ELR (cell line): ENCODE results near the gene DCP1A.
"Not testable (repeated sequence)": the region's sequence is repeated elsewhere in the genome, so short reads cannot be mapped to it uniquely, and the experiment has no call there.

ENCODE experiments used
- DNase-seq: peaks from one replicate; pipeline ENCODE4 v3.0.0-alpha.2; 2015; ENCODE audit warnings: low read depth

DCP1A gene

DNA sequence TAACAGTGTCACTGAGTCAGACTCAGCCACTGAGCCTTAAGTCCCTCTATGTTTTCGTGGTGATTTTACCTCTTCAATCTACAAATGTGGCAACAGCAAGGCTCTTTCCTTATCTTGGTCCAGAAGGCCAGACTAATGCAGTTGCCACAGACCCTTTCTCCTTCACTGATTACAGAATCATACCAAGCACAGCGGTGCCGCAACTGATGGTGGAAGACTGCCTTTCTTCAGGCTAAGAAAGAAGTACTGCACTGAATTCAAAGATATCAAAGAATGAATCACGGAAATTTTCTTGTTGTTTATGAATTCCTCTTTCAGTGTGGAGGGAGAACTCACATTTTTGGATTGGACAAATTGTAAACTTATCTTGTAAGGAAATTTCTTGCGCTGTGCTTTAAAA lies 18.6 kb downstream of the DCP1A start:
- DNase-seq = no peak

DNA sequence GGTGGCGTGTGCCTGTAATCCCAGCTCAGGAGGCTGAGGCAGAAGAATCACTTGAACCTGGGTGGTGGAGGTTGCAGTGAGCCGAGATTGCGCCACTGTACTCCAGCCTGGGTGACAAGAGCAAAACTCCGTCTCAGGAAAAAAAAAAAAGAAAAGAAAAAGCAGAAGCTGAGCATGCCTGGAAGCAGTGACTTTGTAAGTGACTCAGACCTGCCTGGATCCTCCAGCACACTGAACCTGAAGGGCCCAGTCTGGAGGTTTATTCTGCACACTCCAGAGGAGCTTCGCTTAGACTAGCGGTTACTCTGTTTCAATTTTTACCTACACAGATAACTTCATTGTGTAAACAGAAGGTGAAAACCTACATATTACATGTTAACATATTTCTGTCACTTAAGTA lies 19.4 kb downstream of the DCP1A start:
- peak; percentile 23 for DNase-seq

DNA sequence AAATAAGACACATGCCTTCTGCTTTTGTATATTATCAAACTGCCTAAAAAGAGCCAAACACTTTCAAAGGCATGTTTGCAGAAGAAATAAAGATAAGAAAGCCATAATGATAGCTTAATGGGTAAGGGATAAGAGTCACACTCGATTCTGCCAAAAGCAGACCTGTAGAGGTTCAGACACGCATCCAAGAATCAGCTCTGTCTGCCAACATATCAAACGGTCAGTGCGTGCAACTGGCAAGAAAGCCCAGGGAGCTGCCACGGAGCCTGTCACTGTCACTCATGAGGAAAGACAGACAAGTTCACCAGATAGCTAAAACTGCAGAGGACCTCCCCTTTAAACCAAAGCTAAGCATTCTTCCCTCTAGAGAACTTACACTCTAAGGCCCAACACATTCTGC lies 23.2 kb downstream of the DCP1A start:
- DNase-seq = no peak

DNA sequence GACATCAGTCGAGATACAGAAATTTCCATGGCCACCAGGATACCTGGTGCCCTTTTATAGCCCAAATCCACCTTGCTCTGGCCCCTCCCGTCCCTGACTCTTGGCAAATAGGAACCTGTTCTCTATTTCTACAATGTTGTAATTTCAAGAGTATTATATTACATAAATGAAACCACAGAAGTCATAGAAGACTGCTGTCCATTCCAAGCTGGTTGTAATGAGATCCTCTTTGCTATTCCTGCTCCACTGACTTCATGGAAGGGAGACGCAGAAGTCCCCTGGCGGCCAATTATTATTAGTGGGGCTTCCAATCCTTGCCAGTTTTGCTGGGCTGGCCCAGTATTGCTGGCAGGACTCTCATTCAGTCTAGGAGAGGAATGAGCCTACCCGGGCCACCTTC lies 26.6 kb downstream of the DCP1A start:
- no peak for DNase-seq

DNA sequence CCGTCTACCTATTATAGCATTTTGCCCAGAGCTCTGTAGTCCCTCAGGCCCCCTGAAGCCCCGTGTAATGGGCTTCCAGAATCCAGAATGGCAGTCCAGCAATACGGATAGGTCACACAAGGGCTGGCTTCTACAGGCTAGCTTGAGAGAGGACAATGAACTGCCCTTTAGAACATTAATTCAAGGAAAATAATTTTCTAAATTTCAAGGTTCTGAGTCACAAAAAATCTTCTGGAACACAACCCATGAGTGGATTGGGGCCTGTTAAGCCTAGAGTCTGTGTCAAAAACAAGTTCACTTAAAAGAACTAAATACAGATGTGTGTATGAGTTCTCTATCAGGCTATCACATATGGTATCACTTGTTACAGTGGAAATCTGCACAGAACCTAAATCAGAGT lies 28.8 kb downstream of the DCP1A start:
- peak; percentile 48 for DNase-seq

DNA sequence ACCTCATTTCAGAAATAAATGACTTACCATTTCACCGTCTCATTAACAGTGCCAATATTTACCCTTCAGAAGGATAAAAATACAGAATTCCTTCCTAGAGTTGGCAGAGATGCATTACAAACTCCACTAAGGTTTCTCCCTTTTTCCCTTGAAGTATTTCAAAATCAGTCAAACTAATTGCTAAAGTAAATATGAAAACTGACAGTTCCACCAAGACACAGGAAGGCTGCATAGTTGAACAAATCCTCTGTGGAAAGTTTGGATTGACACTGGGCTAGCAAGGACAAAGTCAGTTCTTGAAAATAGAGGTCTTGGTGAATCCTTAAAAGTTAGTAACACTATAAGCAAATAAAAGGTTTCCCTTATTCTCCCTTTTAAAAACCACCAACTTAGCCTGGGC lies 34.5 kb downstream of the DCP1A start:
- DNase-seq = no peak

DNA sequence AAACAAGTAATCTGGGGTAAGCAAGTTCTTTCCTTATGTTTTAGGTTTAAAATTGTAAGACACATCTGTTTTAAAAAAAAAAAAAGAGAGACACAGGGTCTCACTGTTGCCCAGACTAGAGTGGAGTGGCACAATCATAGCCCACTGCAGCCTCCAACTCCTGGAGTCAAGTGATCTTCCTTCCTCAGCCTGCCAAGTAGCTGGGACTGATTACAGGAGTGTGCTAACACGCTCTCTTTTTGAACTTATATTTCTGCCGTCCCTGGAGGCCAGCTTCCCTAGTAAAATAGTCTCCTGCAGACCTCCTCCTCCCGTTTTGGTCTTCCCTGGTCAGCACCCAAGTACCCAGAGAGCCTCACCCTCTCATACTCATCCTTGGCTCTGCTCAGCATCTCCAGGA lies 35.5 kb downstream of the DCP1A start:
- no peak for DNase-seq

DNA sequence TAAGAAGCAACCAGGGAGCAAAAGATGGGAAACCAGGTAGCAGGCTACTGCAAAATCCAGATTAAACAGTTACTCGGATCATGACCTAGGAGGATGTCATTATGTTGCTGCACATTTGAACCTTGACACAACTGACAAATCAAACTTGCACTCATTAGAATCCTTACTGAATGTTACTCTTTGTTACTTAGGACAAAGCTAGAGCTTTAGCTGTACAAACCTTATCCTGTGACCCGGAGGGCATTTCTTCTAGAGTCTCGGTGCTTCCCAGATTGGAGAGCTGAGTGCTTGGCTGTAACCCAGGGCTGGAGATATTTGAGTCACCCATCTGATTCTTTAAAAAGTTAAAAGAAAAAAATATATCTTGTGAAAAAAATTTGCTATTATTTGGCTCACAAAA lies 43.4 kb downstream of the DCP1A start:
- DNase-seq = no peak

DNA sequence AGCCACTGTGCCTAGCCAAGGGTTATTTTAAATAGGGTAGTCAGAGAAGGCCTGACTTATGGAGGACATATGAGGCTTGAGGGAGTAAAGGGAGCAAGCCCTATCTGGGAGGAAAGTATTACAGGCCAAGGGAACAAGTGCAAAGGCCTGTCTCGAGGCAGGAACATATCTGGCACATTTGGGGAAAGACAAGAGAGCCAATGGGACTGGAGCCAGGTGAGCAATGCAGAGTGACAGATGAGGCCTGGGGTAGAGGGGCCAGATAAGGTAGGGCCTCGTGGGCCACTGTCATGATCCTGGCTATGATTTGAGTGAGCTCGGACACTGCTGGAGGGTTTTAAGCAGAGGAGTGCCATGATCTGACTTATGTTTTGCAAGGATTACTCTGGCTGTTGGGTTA lies 43.8 kb downstream of the DCP1A start:
- no peak for DNase-seq

DNA sequence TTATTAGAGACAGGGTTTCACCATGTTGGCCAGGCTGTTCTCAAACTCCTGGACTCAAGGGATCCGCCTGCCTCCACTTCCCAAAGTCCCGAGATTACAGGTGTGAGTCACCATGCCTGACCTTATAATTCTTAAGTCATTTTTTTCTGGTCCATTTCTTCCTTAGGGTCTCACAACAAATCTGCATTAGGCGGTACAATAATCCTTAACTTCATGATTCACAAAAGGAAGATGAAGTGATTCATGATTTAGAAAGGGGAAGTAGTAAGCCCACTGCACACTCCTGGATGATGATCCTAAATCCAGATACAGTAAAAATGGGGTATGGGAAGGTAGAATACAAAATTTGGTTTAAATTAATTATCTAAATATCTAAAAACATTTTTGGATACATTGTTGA lies 46.5 kb downstream of the DCP1A start:
- DNase-seq = peak; percentile 21

DNA sequence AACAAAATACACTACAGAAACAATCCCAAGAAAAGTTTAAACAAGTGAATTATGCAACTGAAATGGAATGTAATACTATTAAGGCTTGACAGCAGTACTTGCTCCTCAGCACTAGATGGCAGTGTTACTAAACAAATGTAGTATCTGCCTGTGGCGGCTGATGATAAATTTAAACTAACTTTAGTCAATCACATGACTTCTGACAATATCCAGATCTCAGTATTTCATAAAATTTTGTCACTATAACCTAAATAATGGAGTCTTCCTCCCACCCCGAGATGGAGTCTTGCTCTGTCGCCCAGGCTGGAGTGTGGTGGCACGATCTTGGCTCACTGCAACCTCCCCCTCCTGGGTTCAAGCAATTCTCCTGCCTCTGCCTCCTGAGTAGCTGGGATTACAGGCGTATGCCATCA lies 47.7 kb downstream of the DCP1A start:
- DNase-seq = peak; percentile 76

DNA sequence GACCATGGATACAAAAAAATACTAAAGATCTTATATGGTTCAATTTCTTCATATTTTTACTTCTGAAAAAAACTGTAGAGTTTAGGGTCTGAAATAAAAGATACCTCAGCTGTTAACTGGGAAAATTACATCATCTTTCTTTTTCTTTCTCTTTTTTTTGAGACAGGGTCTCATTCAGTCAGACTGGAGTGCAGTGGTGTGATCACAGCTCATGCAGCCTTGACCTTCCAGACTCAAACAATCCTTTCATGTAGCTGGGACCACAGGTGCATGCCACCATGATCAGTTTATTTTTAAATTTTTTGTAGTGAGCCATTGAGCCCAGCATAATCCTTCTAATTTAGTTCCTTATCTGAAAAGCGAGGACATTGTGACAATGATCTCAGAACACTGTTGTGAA lies 51.9 kb downstream of the DCP1A start:
- DNase-seq = no peak

DNA sequence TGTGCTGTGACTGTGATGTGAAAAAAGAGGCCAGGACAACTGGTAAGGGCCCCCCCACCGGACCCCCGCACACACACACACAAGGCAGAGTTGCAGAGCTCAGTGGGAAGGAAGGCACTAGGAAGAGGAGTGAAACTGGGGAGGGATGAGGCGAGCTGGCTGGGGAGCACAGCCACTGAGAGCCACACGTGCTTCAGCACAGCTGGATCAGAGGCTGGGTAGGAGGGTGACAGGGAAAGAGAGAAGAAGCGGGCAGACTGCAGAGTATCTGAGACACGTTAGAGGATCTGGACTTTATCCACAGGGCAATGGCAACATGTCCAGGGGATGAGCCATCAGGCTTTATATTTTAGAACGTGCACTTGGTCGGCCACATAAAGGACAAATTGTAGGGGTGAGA lies 53.5 kb downstream of the DCP1A start:
- no peak for DNase-seq

DNA sequence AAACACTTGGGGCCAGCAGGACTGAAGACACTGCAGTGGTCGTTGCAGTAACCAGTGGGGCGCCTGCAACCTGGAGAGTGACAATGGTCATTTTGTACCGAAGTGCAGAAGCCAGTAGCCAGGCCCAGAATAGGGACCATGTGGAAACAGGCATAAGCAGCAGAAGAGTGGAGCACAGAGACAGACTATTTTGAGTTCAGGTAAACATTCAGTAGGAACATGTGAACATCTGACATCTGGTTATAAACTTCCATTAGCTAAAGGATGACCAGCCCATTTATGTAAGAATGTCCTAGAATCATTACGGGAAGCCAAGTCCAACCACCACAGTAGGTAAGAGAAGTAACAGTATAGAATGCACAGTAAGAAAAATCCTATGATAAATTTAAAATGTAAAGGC lies 59.1 kb downstream of the DCP1A start:
- DNase-seq = no peak

DNA sequence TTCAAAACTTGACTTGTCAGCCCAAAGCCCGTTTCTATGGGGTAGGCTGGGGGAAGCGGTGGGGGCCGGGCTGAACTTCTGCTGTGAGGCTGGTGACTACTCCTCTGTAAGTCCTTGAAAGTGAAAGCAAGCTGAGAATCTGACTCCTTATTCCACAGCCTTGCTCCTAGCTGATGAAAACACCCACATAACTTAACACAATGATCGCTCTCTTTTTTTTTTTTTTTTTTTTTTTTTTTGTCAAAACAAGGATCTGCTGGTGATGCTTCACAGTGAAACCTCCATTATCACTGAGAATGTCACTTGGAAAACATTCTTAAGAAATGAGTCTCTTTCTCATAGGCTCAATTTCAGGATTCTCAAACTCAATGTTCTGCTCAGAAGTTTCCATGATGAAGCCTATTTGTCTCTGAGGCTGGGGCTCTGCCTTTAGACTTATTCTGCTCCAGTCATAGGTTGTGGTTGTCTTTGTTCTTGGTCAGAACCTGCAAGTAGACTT lies 60.2 kb downstream of the DCP1A start:
- no peak for DNase-seq

DNA sequence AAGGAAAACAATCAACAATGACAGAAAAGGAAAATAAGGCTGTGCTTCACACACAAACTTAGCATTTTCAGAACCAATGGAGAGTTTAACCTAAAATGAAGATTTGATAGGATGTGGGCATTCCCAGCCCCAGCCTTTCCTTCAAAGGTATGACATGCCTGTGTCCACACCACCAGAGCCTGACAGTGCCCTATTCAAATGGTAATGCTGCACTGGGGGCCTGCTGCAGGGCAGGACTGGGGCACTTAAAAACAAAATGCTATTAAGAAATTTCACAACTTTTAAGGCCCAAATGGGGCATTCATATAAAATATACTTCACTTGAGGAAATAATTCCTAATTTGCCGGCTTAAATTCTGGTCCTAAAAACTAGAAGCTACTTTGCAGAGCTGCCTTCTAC lies 60.6 kb downstream of the DCP1A start:
- no peak for DNase-seq

DNA sequence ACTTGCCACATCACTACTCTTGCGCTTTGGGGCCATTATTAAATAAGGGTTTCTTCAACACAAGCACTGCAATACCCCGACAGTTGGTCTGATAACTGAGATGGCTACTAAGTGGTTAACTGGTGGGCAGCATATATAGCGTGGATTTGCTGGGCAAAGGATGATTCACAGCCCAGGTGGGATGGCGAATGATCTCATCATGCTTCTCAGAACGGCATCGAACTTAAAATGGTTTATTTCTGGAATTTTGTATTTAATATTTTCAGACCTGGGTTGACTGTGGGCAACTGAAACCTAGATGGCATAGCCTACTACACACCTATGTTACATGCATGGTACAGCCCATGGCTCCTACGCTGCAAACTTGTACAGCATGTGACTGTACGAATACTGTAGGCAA lies 64.8 kb downstream of the DCP1A start:
- DNase-seq = no peak

DNA sequence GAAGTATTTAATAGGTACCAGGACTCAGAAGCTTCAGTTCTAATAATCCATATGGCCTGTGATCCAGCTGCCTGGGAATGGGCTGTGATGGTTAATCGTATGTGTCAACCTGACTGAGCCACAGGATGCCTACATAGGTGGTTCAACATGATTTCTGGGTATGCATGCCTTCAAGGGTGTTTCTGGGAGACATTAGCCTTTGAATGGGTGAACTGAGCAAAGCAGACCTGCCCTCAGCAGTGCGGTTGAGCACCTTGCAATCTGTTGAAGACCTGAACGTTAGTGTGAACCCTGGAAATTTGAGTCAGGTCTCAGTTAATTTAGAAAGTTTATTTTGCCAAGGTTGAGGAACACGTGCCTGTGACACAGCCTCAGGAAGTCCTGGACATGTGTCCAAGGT lies 68.7 kb downstream of the DCP1A start:
- DNase-seq = no peak

DNA sequence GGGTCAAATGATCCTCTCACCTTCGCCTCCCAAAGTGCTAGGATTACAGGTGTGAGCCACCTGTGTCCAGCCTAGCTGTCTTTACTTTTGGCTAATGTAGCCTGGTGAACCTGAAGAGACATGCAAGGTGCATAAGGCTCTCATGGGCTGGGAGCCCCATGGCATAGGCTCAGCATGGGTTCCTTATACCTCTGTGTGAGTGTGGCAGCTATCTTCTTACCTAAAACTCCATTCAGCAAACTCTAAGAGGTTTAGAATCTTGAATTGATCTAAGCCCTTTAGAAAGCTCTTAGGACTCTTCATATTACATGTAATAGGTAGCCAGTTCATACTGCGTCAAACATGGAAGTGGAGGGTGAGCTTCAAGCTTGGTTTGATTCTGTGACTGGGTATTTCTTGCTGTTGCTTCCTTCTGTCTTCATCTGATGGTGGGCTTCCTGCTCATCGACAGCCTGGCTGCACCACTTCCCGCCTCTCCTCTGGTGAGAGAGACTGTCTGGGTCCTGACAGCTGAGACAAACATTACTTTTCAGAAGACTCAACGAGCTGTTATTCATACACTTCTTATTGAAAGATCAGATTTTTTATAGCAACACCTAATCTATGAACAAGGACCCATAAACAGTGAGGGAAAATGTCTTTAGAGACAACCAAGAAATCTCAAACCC lies 72.3 kb downstream of the DCP1A start:
- no peak for DNase-seq

DNA sequence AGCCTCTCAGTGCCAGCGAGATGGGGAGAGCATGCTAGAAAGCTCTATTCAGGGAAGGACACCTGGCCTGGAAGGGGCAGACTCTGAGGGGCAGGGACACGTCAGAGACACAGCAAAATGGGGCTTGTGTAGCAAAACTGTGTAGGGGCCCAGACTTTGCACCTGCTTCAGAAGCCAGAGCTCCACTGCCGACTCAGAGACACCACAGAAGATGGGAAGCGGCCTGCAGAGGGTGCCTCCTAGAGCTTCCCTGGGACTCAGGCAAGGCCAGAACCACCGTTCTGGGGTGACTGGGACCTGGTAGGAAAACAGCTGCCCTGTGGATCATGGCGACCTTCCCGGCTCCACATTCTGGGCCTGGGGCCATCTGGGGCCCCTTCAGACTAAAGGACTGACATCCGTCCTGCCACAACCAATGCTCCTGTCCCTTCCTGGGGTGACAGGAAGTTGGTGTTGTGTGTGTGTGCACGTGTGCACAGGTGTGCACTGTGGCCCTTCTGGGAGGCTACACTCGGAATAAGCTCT lies 74.1 kb downstream of the DCP1A start:
- no peak for DNase-seq

DNA sequence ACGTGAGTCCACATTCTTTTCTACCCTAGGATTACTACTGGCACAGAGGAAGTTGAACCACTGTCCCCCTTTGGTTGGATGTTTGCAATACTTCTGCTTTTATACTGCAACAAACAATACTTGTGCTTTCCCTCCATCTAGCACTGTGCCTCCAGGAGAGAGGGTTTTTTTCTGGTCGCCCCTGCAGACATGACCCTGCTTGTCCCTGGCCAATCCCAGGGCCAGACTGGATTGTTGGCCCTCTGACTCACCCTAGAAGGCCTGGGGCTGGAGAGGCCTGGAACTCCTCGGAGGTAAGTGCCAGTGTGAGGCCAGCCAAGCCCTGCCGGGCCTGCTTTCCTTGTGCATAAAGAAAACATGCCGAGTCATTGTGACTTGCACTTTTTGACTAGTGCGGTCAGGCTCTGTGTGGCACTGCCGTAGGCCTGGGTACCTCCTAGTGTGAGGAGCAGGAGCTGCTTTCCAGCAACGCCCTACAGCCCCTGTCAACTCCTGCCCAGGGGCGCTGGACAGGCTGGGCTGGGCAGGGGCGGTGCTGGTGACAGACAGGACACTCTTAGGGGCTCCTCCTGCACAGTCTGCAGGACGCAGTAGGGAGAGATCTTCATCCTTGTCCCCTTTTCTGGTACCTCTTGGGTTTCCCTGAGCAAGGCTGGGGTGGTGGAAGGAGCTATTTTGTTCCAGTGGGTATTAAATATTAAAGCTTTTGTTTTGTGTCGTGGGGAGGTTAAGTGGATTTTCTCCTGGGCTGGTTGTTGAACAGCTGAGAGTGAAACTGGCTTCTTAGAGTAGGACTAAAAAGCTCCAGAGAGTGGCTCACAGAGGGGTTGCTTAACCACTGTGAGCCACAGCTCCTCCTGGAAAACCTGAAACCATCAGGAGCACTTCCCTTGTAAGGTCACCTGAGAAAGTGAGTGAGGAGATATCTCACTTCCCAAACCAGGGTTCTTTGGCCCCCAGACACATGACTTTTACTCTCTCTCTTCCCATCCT lies 77.2 kb downstream of the DCP1A start:
- DNase-seq = peak; percentile 98

DNA sequence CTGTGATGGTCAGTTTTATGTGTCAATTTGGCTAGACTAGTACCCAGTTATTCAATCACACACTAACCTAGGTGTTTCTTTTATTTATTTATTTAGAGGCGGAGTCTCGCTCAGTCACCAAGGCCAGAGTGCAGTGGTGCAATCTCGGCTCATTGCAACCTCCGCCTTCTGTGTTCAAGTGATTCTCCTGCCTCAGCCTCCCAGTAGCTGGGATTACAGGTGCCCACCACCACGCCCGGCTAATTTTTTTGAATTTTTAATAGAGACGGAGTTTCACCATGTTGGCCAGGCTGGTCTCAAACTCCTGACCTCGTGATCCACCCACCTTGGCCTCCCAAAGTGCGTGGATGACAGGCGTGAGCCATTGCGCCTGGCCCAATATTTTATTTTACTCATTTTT lies 78.2 kb downstream of the DCP1A start:
- DNase-seq = not testable (repeated sequence)

DNA sequence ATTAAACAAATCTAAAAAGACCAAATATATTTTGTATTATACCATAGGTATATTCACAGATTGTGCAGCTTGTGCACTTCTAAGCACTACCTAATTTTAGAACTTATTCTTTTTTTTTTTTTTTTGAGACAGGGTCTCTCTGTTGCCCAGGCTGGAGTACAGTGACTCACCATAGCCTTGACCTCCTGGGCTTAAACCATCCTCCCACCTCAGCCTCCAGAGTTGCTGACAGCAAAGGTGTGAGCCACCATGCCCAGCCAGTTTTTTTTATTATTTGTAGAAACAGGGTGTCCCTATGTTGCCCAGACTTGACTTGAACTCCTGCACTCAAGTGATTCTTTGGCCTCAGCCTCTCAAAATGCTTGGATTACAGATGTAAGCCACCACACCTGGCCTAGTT lies 79.6 kb downstream of the DCP1A start:
- DNase-seq = no peak
